Measurements from ENCODE around the gene HIVEP3.

- TF ChIP-seq CTCF (IDR thresholded peaks at IDR 0.05) (no peak), POLR2A (IDR thresholded peaks at IDR 0.05) (no peak)
These were observed 67.1 kb downstream of the HIVEP3 start for GRCh38 chr1:41851589-41851988.
